Ectodermal cell (in vitro differentiated cells): ENCODE results near the gene PREPL.

ENCODE experiments used
- H3K27ac ChIP-seq: 2 replicates; pipeline ENCODE4 v1.7.0; 2013; ENCODE audit warnings: mild to moderate bottlenecking, low read depth, low read length; ENCODE audit not compliant: insufficient read depth, poor library complexity, severe bottlenecking
- H3K27me3 ChIP-seq: 2 replicates; pipeline ENCODE4 v1.7.0; 2013; ENCODE audit warnings: mild to moderate bottlenecking, low read length; ENCODE audit not compliant: insufficient read depth, control insufficient read depth, poor library complexity, severe bottlenecking
- H3K36me3 ChIP-seq: one replicate; pipeline ENCODE4 v1.7.0; 2013; ENCODE audit warnings: low read length; ENCODE audit not compliant: control insufficient read depth, insufficient read depth
- H3K4me1 ChIP-seq: one replicate; pipeline ENCODE4 v1.7.0; 2013; ENCODE audit warnings: low read length; ENCODE audit not compliant: control insufficient read depth, insufficient read depth
- H3K4me3 ChIP-seq: 2 replicates; pipeline ENCODE4 v1.7.0; 2013; ENCODE audit warnings: low read depth, low read length, control low read depth; ENCODE audit not compliant: insufficient read depth
- H3K9me3 ChIP-seq: 2 replicates; pipeline ENCODE4 v1.7.0; 2013; ENCODE audit warnings: mild to moderate bottlenecking, low read length, moderate library complexity; ENCODE audit not compliant: control insufficient read depth
- WGBS, 2 experiments: methylation state at CpG; one replicate each; pipeline ENCODE4 v1.1.7; 2013; ENCODE audit warnings: missing lambda C conversion rate in 2 of 2; 5-methylcytosine and 5-hydroxymethylcytosine counted together

PREPL gene

GRCh38 chr2:44301111-44301510 lies 60.2 kb downstream of the PREPL start:
- Histone ChIP-seq H3K27ac (no peak overlapping the region), H3K4me3 (no peak overlapping the region), H3K9me3 (no peaks in the 10 kb centered on the region), H3K4me1 (no peaks in the 10 kb centered on the region), H3K36me3 (no peaks in the 10 kb centered on the region), H3K27me3 (no peaks in the 10 kb centered on the region)
- 85 to 99% methylated on average over 5 of the region's 5 CpGs for WGBS, 2 experiments

- 91 to 92% methylated on average over 4 of the region's 4 CpGs for WGBS, 2 experiments
Observed at GRCh38 chr2:44299635-44300034, 61.7 kb downstream of the PREPL start.

GRCh38 chr2:44297431-44297830 lies 63.9 kb downstream of the PREPL start:
- Histone ChIP-seq H3K36me3 (no peaks in the 10 kb centered on the region), H3K27me3 (no peaks in the 10 kb centered on the region), H3K4me3 (no peak overlapping the region), H3K4me1 (no peaks in the 10 kb centered on the region), H3K27ac (no peak overlapping the region), H3K9me3 (no peaks in the 10 kb centered on the region)
- 94% methylated on average over 2 of the region's 2 CpGs for WGBS, 2 experiments

More at GRCh38 chr2:44299635-44300034, 61.7 kb downstream of the PREPL start:
- H3K27ac ChIP-seq: no peak overlapping the region
- H3K27me3 ChIP-seq: no peaks in the 10 kb centered on the region
- no peaks in the 10 kb centered on the region for H3K36me3 ChIP-seq
- H3K4me3 ChIP-seq: no peak overlapping the region
- no peaks in the 10 kb centered on the region for H3K9me3 ChIP-seq
- no peaks in the 10 kb centered on the region for H3K4me1 ChIP-seq

- Histone ChIP-seq H3K4me3 (no peak overlapping the region), H3K9me3 (no peaks in the 10 kb centered on the region), H3K27ac (no peak overlapping the region), H3K4me1 (peaks cover 2% of the 10 kb centered on the region), H3K27me3 (no peaks in the 10 kb centered on the region), H3K36me3 (no peaks in the 10 kb centered on the region)
- WGBS, 2 experiments: 95% methylated on average over 5 of the region's 5 CpGs
Observed at GRCh38 chr2:44296653-44297052, 64.6 kb downstream of the PREPL start.

- Histone ChIP-seq H3K27me3 (no peaks in the 10 kb centered on the region), H3K27ac (no peak overlapping the region), H3K36me3 (no peaks in the 10 kb centered on the region), H3K4me3 (no peak overlapping the region), H3K4me1 (peaks cover 8% of the 10 kb centered on the region), H3K9me3 (no peaks in the 10 kb centered on the region)
- WGBS, 2 experiments: 89 to 91% methylated on average over 8 of the region's 8 CpGs
Observed at GRCh38 chr2:44295633-44296359, 65.5 kb downstream of the PREPL start.

- Histone ChIP-seq H3K9me3 (no peaks in the 10 kb centered on the region), H3K4me3 (no peak overlapping the region), H3K27ac (no peak overlapping the region), H3K36me3 (no peaks in the 10 kb centered on the region), H3K27me3 (no peaks in the 10 kb centered on the region), H3K4me1 (peaks cover 15% of the 10 kb centered on the region)
- WGBS, 2 experiments: 92 to 94% methylated on average over 5 of the region's 5 CpGs
Observed at GRCh38 chr2:44295113-44295512, 66.2 kb downstream of the PREPL start.

GRCh38 chr2:44291281-44292248 lies 69.7 kb downstream of the PREPL start:
- H3K27me3 ChIP-seq: no peaks in the 10 kb centered on the region
- H3K4me1 ChIP-seq: peaks cover 16% of the 10 kb centered on the region
- H3K4me3 ChIP-seq: no peak overlapping the region
- no peaks in the 10 kb centered on the region for H3K36me3 ChIP-seq
- no peaks in the 10 kb centered on the region for H3K9me3 ChIP-seq
- H3K27ac ChIP-seq: no peak overlapping the region
- WGBS, 2 experiments: 82 to 87% methylated on average over 7 to 8 of the region's 8 CpGs

- no peaks in the 10 kb centered on the region for H3K27me3 ChIP-seq
- H3K9me3 ChIP-seq: no peaks in the 10 kb centered on the region
- H3K36me3 ChIP-seq: no peaks in the 10 kb centered on the region
- 60 to 69% methylated on average over 3 of the region's 4 CpGs for WGBS, 2 experiments
- no peak overlapping the region for H3K4me3 ChIP-seq
- no peak overlapping the region for H3K27ac ChIP-seq
- H3K4me1 ChIP-seq: peaks cover 16% of the 10 kb centered on the region
Observed at GRCh38 chr2:44290261-44290660, 71.0 kb downstream of the PREPL start.

GRCh38 chr2:44286884-44287638 lies 74.2 kb downstream of the PREPL start:
- 93 to 96% methylated on average over 5 to 6 of the region's 6 CpGs for WGBS, 2 experiments
- Histone ChIP-seq H3K27me3 (no peaks in the 10 kb centered on the region), H3K4me1 (peaks cover 16% of the 10 kb centered on the region), H3K4me3 (no peak overlapping the region), H3K27ac (no peak overlapping the region), H3K9me3 (no peaks in the 10 kb centered on the region), H3K36me3 (no peaks in the 10 kb centered on the region)
